Ishikawa (cell line): ENCODE measurements around the gene NEXMIF.

Source experiments
- CEBPB ChIP-seq: IDR thresholded peaks from 2 replicates; pipeline ENCODE4 v1.6.1; 2012
- CREB1 ChIP-seq: IDR thresholded peaks from 2 replicates; pipeline ENCODE4 v1.6.1; 2012; ENCODE audit warnings: low read depth
- EGR1 ChIP-seq: IDR thresholded peaks from 2 replicates; pipeline ENCODE4 v1.6.1; 2012
- EP300 ChIP-seq: IDR thresholded peaks from 2 replicates; pipeline ENCODE4 v1.6.1; 2012; ENCODE audit warnings: borderline replicate concordance
- FOXM1 ChIP-seq: IDR thresholded peaks from 2 replicates; pipeline ENCODE4 v1.6.1; 2012; ENCODE audit warnings: low read depth, borderline replicate concordance
- MAX ChIP-seq: IDR thresholded peaks from 2 replicates; pipeline ENCODE4 v1.6.1; 2012
- NFIC ChIP-seq: IDR thresholded peaks from 2 replicates; pipeline ENCODE4 v1.6.1; 2012
- RAD21 ChIP-seq: IDR thresholded peaks from 2 replicates; pipeline ENCODE4 v1.6.1; 2012; ENCODE audit warnings: low read depth
- REST ChIP-seq: IDR thresholded peaks from 2 replicates; pipeline ENCODE4 v1.6.1; 2012; ENCODE audit warnings: low read depth, mild to moderate bottlenecking
- TAF1 ChIP-seq: IDR thresholded peaks from 2 replicates; pipeline ENCODE4 v1.6.1; 2012; ENCODE audit warnings: low read depth, mild to moderate bottlenecking
- TCF12 ChIP-seq: IDR thresholded peaks from 2 replicates; pipeline ENCODE4 v1.6.1; 2012; ENCODE audit warnings: low read depth
- TEAD4 ChIP-seq: IDR thresholded peaks from 2 replicates; pipeline ENCODE4 v1.6.1; 2012
- YY1 ChIP-seq: IDR thresholded peaks from 2 replicates; pipeline ENCODE4 v1.6.1; 2012; ENCODE audit warnings: low read depth

GRCh38 chrX:74705269-74705668 lies 220.0 kb downstream of the NEXMIF start:
- TF ChIP-seq FOXM1 (no peak), TAF1 (no peak), TEAD4 (no peak), NFIC (no peak), RAD21 (no peak), TCF12 (no peak), REST (no peak), EGR1 (no peak), CREB1 (no peak), YY1 (no peak), EP300 (no peak), CEBPB (no peak), MAX (no peak)
